Heart left ventricle (tissue), 13 donors: ENCODE data around the gene MEOX2.

Source experiments
- CTCF ChIP-seq, 12 donors: fragments of 200-600 bp; sonication (generic) in 4 of 12; IDR thresholded peaks; one replicate each; pipeline versions ENCODE4 v1.5.0 to v1.8.0; 2018 to 2022; ENCODE audit warnings: antibody characterized with exemption in 12 of 12, mild to moderate bottlenecking in 5 of 12
- POLR2A ChIP-seq, 2 donors: fragments of 450-650 bp; IDR thresholded peaks; one replicate each; pipeline ENCODE4 v1.6.1; 2017; ENCODE audit warnings: antibody characterized with exemption in 2 of 2, mild to moderate bottlenecking in 2 of 2, moderate library complexity in 2 of 2
- donor health status: ischemic (EF 13 %, LVEDD 7.1; RV severe dilation, severe dysfunction).
- donor health status: DM: no; HTN: yes; CAD: no.
- donor health status: DM: no; HTN: no; CAD: no.
- donor health status: ischemic (EF 25% LVEDD 6.9; RV normal size, moderate dysfunction).
- donor health status: ischemic (EF 25% LVEDD 5.7; RV mildly dilated, moderate dysfunction).
- donor health status: ischemic (EF 35%, LVEDD 5.7; RV mildly dilated, moderate dysfunction).
- donor health status: nonischemic (EF 11% LVEDD 7.7; RV severe dilation, severe dysfunction).
- donor health status: DM: yes; HTN: yes; CAD: no.
- donor health status: PGD.
- donor health status: ischemic (EF 29% LVEDD 5.4; RV normal size, mild dysfunction).
- donor health status: nonischemic (EF 23%, LVEDD 6.1; RV moderate dilation, normal function).

- no peak for TF ChIP-seq CTCF (IDR thresholded peaks at IDR 0.05)
- TF ChIP-seq POLR2A (IDR thresholded peaks at IDR 0.05), result no peak
Observed at GRCh38 chr7:15571301-15571878, 115.1 kb downstream of the MEOX2 start.
